Gastrocnemius medialis (tissue), 4 donors: ENCODE data around the gene CNTN2. TPM values are rescaled to one million over a fixed set of nuclear protein-coding genes. Genes with fewer than 3 reads are reported as not detected.

Experiments
- ATAC-seq, 2 donors: fragments of 150-250 bp; one replicate each; pipeline ENCODE4 v1.9.1; 2016
- DNase-seq, 2 donors: peaks; one replicate each; pipeline ENCODE4 v3.0.0-alpha.2; 2019
- H3K27ac ChIP-seq, 4 donors: fragments of 200-600 bp; sonication (generic); 1 replicate in 1 of 4; 2 replicates in 3 of 4; pipeline ENCODE4 v1.5.1; 2016 to 2018; ENCODE audit warnings: mild to moderate bottlenecking in 2 of 4, moderate library complexity in 1 of 4
- H3K27me3 ChIP-seq, 3 donors: fragments of 200-600 bp; sonication (generic) in 2 of 3; 1 replicate in 1 of 3; 2 replicates in 2 of 3; pipeline versions ENCODE4 v1.5.1 to v1.6.0; 2016 to 2019; ENCODE audit warnings: mild to moderate bottlenecking in 1 of 3, moderate library complexity in 1 of 3
- H3K36me3 ChIP-seq, 2 donors: fragments of 200-600 bp; sonication (generic) in 1 of 2; one replicate each; pipeline ENCODE4 v1.5.1; 2017 to 2018
- H3K4me1 ChIP-seq, 2 donors: fragments of 200-600 bp; sonication (generic) in 1 of 2; one replicate each; pipeline ENCODE4 v1.5.1; 2016 to 2017; ENCODE audit warnings: mild to moderate bottlenecking in 2 of 2
- H3K4me3 ChIP-seq, 4 donors: fragments of 200-600 bp; sonication (generic) in 3 of 4; 1 replicate in 1 of 4; 2 replicates in 3 of 4; pipeline ENCODE4 v1.5.1; 2016 to 2019; ENCODE audit warnings: mild to moderate bottlenecking in 2 of 4
- H3K9me3 ChIP-seq, 3 donors: fragments of 200-600 bp; sonication (generic) in 2 of 3; 1 replicate in 1 of 3; 2 replicates in 2 of 3; pipeline ENCODE4 v1.5.1; 2016 to 2019
- POLR2A ChIP-seq, 2 donors: fragments of 450-650 bp; IDR thresholded peaks; one replicate each; pipeline ENCODE4 v1.6.1; 2017; ENCODE audit warnings: antibody characterized with exemption in 2 of 2, mild to moderate bottlenecking in 2 of 2, moderate library complexity in 2 of 2
- in situ Hi-C, 4 donors: fragments of 200-750 bp; cut with MboI; loops; one replicate each; pipeline versions ENCODE4 v1.15.0 to v1.8.0; 2017; ENCODE audit warnings: low sequenced_read_pairs in 4 of 4
- intact Hi-C: fragments of 100-400 bp; cut with DNase I; formaldehyde crosslinking; loops from one replicate; pipeline ENCODE4 v1.15.1; 2023; ENCODE audit warnings: low total_unique reads
- total RNA-seq, 4 donors: library from RNA; depleted of rRNA; stranded (reverse); fragments of >200 nt; gene quantifications; one replicate each; pipeline versions ENCODE4 v1.1.0 to v1.2.3, GENCODE V29; 2016
- TF ChIP-seq, protein P1 (sequence below), 5 experiments: fragments of 450-650 bp in 3 of 5; fragments of 200-600 bp in 2 of 5; sonication (generic) in 2 of 5; IDR thresholded peaks in 4 of 5; conservative IDR thresholded peaks in 1 of 5; 1 replicate in 4 of 5; 2 replicates in 1 of 5; pipeline ENCODE4 v1.5.1; 2016 to 2019; ENCODE audit warnings: antibody characterized with exemption in 5 of 5, mild to moderate bottlenecking in 3 of 5, moderate library complexity in 3 of 5

Gene CNTN2
- total RNA-seq, 4 donors from 2014 or later, result not detected

DNA sequence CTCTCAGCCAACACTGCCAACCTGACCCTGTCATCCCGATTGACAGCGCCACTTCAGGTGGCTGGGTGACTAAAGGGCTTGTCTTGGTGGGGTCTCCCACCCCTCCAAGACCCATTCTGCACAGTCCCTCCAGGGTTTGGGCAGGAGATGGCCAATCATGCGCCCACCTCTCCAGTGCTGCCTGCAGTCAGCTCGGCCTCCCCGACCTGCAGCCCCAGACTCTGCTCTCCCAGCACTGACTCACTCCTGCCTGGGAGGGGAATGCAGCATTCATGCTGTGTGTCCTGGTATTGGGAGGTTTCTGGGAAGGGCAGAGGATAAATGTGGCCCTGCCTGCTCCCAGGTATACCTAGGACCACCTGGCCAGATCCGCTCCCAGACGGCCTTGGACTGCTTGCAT, 31.5 kb downstream of the CNTN2 start:
- TF ChIP-seq, protein P1, sequence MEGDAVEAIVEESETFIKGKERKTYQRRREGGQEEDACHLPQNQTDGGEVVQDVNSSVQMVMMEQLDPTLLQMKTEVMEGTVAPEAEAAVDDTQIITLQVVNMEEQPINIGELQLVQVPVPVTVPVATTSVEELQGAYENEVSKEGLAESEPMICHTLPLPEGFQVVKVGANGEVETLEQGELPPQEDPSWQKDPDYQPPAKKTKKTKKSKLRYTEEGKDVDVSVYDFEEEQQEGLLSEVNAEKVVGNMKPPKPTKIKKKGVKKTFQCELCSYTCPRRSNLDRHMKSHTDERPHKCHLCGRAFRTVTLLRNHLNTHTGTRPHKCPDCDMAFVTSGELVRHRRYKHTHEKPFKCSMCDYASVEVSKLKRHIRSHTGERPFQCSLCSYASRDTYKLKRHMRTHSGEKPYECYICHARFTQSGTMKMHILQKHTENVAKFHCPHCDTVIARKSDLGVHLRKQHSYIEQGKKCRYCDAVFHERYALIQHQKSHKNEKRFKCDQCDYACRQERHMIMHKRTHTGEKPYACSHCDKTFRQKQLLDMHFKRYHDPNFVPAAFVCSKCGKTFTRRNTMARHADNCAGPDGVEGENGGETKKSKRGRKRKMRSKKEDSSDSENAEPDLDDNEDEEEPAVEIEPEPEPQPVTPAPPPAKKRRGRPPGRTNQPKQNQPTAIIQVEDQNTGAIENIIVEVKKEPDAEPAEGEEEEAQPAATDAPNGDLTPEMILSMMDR (IDR thresholded peaks at IDR 0.05 in 4 of 5, conservative IDR thresholded peaks at IDR 0.05 in 1 of 5), result no peak
- TF ChIP-seq POLR2A (IDR thresholded peaks at IDR 0.05), result no peak
- ATAC-seq, result no peak
- Histone ChIP-seq H3K27ac (no peak overlapping the region), H3K9me3 (no peaks in the 10 kb centered on the region), H3K27me3 (no peaks in the 10 kb centered on the region), H3K4me3 (no peak overlapping the region), H3K36me3 (no peaks in the 10 kb centered on the region), H3K4me1 (no peaks in the 10 kb centered on the region)
- DNase-seq, result no peak
- in situ Hi-C loops (no loop called here), intact Hi-C loops (no loop called here)

DNA sequence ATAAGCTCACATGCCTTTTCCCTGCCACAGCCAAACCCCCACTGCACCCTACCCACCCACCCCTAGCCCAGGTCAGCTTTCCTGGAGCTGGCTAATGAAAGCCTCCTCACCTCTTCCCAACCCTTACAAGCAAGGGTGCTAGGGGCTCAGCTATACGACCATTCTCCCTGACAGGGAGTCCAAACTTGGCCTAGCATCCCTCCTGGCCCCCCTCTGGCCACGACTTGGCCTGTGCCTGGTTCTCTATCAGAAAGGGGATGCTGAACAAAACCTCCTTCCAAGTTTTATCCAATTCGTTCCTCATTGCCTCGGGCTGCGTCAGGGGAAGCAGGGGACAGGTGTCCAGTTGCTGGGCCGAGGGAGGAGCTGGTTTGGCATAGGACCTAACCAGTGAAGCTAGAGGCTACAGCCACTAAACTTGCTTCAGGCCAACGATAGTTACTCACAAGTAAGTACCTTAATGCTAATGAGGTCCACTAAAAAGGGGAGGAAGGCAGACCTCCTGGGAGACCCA, 32.7 kb downstream of the CNTN2 start:
- H3K36me3 ChIP-seq, result no peaks in the 10 kb centered on the region
- in situ Hi-C loops, result no loop called here
- no peak for ATAC-seq
- H3K27ac ChIP-seq, result no peak overlapping the region
- no peak overlapping the region for H3K4me3 ChIP-seq
- no peaks in the 10 kb centered on the region for H3K27me3 ChIP-seq
- TF ChIP-seq POLR2A (IDR thresholded peaks at IDR 0.05), result no peak
- TF ChIP-seq, protein P1 (IDR thresholded peaks at IDR 0.05 in 4 of 5, conservative IDR thresholded peaks at IDR 0.05 in 1 of 5), result no peak
- intact Hi-C loops, result no loop called here
- DNase-seq, result no peak
- H3K9me3 ChIP-seq, result no peaks in the 10 kb centered on the region
- H3K4me1 ChIP-seq, result no peaks in the 10 kb centered on the region

DNA sequence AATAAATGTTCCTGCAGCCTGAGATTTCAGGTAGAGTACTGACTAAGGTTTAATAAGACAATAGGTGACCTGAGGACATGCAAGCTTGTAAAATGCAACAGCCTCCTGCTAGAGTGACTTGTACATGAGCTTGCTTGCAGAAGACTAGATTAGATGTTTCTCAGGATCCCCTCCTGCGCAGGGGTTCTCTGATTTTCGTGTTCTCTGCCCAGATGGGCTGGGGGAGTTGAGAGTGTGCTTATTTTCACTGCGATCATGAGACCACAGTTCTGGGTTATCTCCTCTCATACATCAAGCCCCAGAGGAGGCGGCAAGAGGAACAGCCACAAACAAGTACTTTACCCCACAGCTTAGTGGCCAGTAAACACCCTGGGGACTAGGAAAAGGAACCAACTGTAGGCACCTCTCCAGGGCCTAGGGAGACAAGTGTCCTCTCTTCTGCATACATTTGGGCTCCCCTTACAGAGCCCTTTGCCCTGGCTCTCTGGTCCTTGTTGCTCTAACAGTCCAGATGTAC, 33.3 kb downstream of the CNTN2 start:
- in situ Hi-C loops, result no loop called here
- H3K4me1 ChIP-seq, result no peaks in the 10 kb centered on the region
- no peaks in the 10 kb centered on the region for H3K27me3 ChIP-seq
- H3K27ac ChIP-seq, result no peak overlapping the region
- no peak for TF ChIP-seq POLR2A (IDR thresholded peaks at IDR 0.05)
- TF ChIP-seq, protein P1 (IDR thresholded peaks at IDR 0.05 in 4 of 5, conservative IDR thresholded peaks at IDR 0.05 in 1 of 5), result no peak
- intact Hi-C loops, result no loop called here
- no peaks in the 10 kb centered on the region for H3K36me3 ChIP-seq
- H3K4me3 ChIP-seq, result no peak overlapping the region
- ATAC-seq, result no peak
- DNase-seq, result no peak
- no peaks in the 10 kb centered on the region for H3K9me3 ChIP-seq

DNA sequence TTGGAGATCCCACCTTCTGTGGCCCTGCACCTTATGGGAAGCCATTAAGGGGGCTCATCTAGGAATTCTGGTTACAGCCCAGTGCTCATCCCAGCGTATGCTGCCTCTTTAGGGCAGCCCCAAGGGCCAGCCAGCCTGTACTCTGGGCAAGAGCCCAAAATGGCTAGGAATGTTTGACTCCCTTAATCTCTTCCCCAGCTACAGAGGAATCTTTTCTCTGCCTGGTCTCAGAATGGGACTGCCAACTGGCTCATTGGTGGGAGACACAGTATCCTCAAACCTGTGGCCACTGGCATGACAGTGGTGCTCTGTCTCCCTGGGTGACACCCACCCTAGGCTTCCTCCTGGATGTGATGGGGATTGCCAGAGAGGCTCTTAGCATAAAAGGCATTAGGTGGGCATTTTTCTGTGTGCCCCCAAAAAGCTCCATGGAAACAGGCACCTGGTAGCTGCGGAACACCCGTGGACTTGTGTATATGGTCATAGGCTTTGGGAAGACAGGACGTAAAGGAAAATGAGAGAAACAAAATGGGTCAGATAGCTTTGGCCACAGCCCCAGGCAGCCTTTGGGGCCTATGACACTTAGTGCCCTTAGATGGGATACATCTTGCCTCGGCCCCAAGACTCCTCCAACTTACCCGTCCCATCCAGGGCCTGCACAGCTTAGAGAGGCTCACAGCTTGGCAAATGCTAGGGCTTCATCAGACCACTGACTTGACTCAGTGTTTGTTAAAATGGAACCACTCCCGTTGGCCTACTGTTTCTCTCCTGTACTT, 34.3 kb downstream of the CNTN2 start:
- TF ChIP-seq POLR2A (IDR thresholded peaks at IDR 0.05), result no peak
- TF ChIP-seq, protein P1 (IDR thresholded peaks at IDR 0.05 in 4 of 5, conservative IDR thresholded peaks at IDR 0.05 in 1 of 5), result no peak
- in situ Hi-C loops, result no loop called here
- no peaks in the 10 kb centered on the region for H3K4me1 ChIP-seq
- no peaks in the 10 kb centered on the region for H3K27me3 ChIP-seq
- H3K27ac ChIP-seq, result peak overlapping the region in 1 of 4 donors; percentile 30
- DNase-seq, result no peak
- ATAC-seq, result peak; percentile 11 to 38
- no peaks in the 10 kb centered on the region for H3K9me3 ChIP-seq
- H3K36me3 ChIP-seq, result no peaks in the 10 kb centered on the region
- H3K4me3 ChIP-seq, result no peak overlapping the region
- intact Hi-C loops, result no loop called here
